GM12864 (cell line): ENCODE data around the gene TMEM95.

Source experiments
- DNase-seq: peaks from one replicate; pipeline ENCODE4 v3.0.0-alpha.2; 2011; ENCODE audit warnings: low read depth
- H3K4me3 ChIP-seq: 2 replicates; pipeline ENCODE4 v1.5.1; 2011; ENCODE audit warnings: mild to moderate bottlenecking, low read depth, low read length, control low read depth
- TF ChIP-seq, protein P1 (sequence below): IDR thresholded peaks from 2 replicates; pipeline ENCODE4 v1.5.1; 2011; ENCODE audit warnings: low read depth, mild to moderate bottlenecking, moderate library complexity, low read length, control low read depth, inconsistent platforms; ENCODE audit errors: missing control alignments

The TMEM95 gene

DNA sequence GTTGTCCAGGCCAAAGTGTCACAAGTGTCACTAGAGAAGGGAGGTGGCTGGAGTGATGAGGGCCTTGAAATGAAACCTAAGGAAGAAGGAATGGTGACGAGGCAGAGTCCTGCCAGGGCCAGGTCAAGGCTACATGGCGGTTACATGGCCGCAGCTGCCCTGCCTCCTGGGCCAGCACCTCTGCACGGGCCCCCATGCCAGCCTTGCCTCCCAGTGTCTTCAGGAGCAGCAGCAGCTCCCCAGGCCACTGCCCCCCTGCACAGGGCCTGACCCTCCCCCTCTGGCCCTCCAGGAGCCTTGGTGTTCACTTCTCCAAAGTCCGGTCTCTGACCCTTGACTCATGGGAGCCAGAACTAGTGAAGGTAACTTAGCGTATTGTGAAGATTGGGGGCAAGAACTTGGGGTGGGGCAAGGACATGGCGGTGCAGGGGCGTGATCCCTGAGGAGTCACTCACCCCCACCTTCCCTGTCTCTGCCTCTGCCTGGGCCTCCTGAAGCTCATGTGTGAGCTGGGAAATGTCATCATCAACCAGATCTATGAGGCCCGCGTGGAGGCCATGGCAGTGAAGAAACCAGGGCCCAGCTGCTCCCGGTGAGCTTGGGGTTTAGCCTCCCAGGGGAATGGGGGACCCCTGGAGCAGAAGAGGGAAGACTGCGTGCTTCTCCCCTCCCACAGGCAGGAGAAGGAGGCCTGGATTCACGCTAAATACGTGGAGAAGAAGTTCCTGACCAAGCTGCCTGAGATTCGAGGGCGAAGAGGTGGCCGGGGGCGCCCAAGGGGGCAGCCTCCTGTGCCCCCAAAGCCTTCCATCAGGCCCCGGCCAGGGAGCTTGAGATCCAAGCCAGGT is 7.1 kb upstream of the TMEM95 start:
- TF ChIP-seq, protein P1, sequence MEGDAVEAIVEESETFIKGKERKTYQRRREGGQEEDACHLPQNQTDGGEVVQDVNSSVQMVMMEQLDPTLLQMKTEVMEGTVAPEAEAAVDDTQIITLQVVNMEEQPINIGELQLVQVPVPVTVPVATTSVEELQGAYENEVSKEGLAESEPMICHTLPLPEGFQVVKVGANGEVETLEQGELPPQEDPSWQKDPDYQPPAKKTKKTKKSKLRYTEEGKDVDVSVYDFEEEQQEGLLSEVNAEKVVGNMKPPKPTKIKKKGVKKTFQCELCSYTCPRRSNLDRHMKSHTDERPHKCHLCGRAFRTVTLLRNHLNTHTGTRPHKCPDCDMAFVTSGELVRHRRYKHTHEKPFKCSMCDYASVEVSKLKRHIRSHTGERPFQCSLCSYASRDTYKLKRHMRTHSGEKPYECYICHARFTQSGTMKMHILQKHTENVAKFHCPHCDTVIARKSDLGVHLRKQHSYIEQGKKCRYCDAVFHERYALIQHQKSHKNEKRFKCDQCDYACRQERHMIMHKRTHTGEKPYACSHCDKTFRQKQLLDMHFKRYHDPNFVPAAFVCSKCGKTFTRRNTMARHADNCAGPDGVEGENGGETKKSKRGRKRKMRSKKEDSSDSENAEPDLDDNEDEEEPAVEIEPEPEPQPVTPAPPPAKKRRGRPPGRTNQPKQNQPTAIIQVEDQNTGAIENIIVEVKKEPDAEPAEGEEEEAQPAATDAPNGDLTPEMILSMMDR = no peak
- no peak for DNase-seq
- no peak overlapping the region for H3K4me3 ChIP-seq

- no peak for DNase-seq
Measured at GRCh38 chr17:7348478-7349242, 6.3 kb upstream of the TMEM95 start.

DNA sequence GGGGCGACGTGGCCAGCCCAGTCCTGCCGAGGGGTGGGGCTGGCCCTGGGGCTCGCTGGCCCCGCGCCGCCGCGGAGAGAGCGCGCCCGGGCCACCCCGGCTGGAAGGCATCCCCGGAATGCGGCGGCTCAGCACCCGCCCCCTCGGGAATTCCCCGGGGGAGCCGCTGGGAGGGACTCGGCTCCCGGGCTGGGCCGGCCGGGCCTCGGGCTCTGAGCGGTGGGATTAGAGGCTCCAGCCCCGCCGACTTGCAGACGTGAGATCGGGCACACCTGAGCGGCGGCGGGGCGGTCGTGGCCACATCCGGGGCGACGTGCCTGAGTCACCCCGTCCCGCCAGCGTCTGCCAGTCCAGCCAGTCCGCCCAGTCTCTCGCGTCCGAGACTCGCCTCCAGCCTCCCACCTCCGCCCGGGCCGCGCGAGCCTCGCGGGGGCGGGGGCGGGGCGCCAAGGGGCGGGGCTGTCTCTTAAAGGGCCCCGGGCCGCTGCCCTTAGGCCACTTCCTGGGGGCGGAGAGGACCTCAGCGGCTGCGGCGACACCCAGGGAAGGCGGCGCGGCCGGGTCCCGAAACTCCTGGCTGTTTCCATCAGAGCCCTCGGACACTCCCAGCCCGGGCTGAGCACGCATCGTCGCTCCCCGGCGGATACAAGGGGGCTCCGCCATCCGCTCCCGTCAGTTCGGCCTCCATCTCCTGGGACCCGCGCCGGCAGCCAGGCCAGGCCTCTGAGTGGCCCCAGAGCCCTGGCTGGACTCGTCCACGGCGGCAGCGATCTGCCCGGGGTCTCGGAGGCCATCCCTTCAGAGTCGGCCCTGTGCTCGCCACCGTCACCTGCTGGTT is 3.1 kb upstream of the TMEM95 start, which contains the start of gene KCTD11:
Gene KCTD11 (plus strand): TSS at position 498 of the 838 bp plus-strand sequence.
- peak; percentile 50 for DNase-seq
- H3K4me3 ChIP-seq = peak within 1 kb of the TSS; percentile 56
- TF ChIP-seq, protein P1 = no peak

More at GRCh38 chr17:7348478-7349242, 6.3 kb upstream of the TMEM95 start:
- TF ChIP-seq, protein P1 = no peak
- no peak overlapping the region for H3K4me3 ChIP-seq

DNA sequence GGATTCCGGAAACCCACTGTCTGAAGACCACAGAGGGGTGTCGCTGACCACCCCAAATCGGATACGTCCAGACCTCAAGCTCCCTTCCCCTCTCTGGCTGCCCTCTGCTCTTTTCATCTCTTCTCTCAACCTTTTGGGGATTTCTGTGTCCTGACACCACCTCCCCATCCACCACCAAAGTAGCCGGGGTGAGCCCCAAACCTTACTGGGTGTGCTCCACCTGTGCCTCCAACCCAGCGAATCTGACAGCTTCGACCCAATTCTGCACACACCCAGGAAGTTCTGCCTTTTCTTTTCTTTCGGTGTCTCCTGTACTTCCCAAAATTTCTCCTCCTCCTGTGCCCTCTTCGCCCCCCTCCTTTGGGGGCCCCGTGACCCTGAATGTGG is 2.5 kb upstream of the TMEM95 start:
- H3K4me3 ChIP-seq = peak overlapping the region; percentile 56
- TF ChIP-seq, protein P1 = peak; percentile 72
- no peak for DNase-seq

GRCh38 chr17:7352910-7353635 is 1.9 kb upstream of the TMEM95 start:
- TF ChIP-seq, protein P1 = no peak
- DNase-seq = no peak
- H3K4me3 ChIP-seq = peak overlapping the region; percentile 56; the same call in 1 of the 2 replicates
